K562 (cell line): ENCODE results near the gene EEF1A1. TPM values are rescaled to one million over a fixed set of nuclear protein-coding genes. Genes with fewer than 3 reads are reported as not detected.
A peak's percentile ranks its signal among the peaks of the same experiment; 100 is the strongest.

ENCODE experiments used
- KLF16 ChIP-seq: IDR thresholded peaks from 2 replicates; pipeline ENCODE4 v1.6.1; 2016; ENCODE audit warnings: antibody characterized with exemption
- MCM2 ChIP-seq: fragments of 450-650 bp; IDR thresholded peaks from 2 replicates; pipeline ENCODE4 v1.6.1; 2017; ENCODE audit warnings: low read depth, mild to moderate bottlenecking
- MTA2 ChIP-seq: fragments of 450-650 bp; IDR thresholded peaks from 2 replicates; pipeline ENCODE4 v1.6.1; 2016; ENCODE audit warnings: low read depth
- NRF1 ChIP-seq, 2 experiments: fragments of 450-650 bp; IDR thresholded peaks in 1 of 2; conservative IDR thresholded peaks in 1 of 2; 2 replicates each; pipeline ENCODE4 v1.6.1; 2014; ENCODE audit warnings: mild to moderate bottlenecking in 2 of 2
- NUFIP1 ChIP-seq: fragments of 450-650 bp; IDR thresholded peaks from 2 replicates; pipeline ENCODE4 v1.6.1; 2018; ENCODE audit not compliant: partially characterized antibody
- PCBP1 ChIP-seq: fragments of 200-400 bp; formaldehyde crosslinking; IDR thresholded peaks from 2 replicates; pipeline ENCODE4 v1.6.1; 2018; ENCODE audit warnings: mild to moderate bottlenecking, low read depth, low read length; ENCODE audit not compliant: poor library complexity, severe bottlenecking
- RBM39 ChIP-seq: fragments of 200-400 bp; formaldehyde crosslinking; optimal IDR thresholded peaks from 2 replicates; pipeline ENCODE3; 2018; ENCODE audit warnings: low read depth, low read length
- TAL1 ChIP-seq: fragments of 450-650 bp; IDR thresholded peaks from 2 replicates; pipeline ENCODE4 v1.6.1; 2016; ENCODE audit warnings: mild to moderate bottlenecking
- TEAD4 ChIP-seq, 2 experiments: sonication (generic) in 1 of 2; formaldehyde crosslinking in 1 of 2; IDR thresholded peaks; 2 replicates each; pipeline versions ENCODE4 v1.6.1 to v1.8.0; 2012 to 2022; ENCODE audit warnings: borderline replicate concordance in 1 of 2, inconsistent platforms in 1 of 2, low read length in 1 of 2, mild to moderate bottlenecking in 1 of 2, missing genetic modification reagents in 1 of 2
- TRIM28 ChIP-seq: fragments of 450-650 bp; IDR thresholded peaks from 2 replicates; pipeline ENCODE4 v1.6.1; 2017
- XRCC5 ChIP-seq: fragments of 200-400 bp; formaldehyde crosslinking; IDR thresholded peaks from 2 replicates; pipeline ENCODE4 v1.6.1; 2017; ENCODE audit warnings: low read depth, mild to moderate bottlenecking, low read length
- ZNF184 ChIP-seq: sonication (generic); formaldehyde crosslinking; IDR thresholded peaks from 2 replicates; pipeline ENCODE4 v1.5.0; 2020; ENCODE audit warnings: missing genetic modification reagents
- ZNF354B ChIP-seq: fragments of 250-450 bp; sonication (Bioruptor Pico); IDR thresholded peaks from 2 replicates; pipeline ENCODE4 v1.4.0; 2020
- polyA plus RNA-seq, 8 experiments: library from polyadenylated mRNA; depleted of rRNA in 4 of 8; stranded (reverse) in 5 of 8; unstranded in 3 of 8; fragments of >200 nt; fragmentation: Nextera tagmentation in 2 of 8; fragmentation: Illumina TruSeq in 1 of 8; extraction: Ambion mirVana in 2 of 8; extraction: Trizol in 1 of 8; gene quantifications; 2 replicates each; pipeline versions ENCODE4 v1.2.1 to v1.2.3, GENCODE V29; 2011 to 2014; ENCODE audit warnings: inconsistent platforms in 1 of 8, missing spikeins in 1 of 8
- total RNA-seq, 7 experiments: library from RNA; depleted of rRNA in 6 of 7; stranded (reverse); fragments of >200 nt in 6 of 7; fragmentation: Illumina TruSeq in 2 of 7; extraction: Trizol in 2 of 7; gene quantifications; 2 replicates each; pipeline versions ENCODE4 v1.2.1 to v1.2.3, GENCODE V29; 2011 to 2021; ENCODE audit warnings: low replicate concordance in 1 of 7
- TF ChIP-seq, protein P1 (sequence below): sonication (generic); formaldehyde crosslinking; IDR thresholded peaks from 2 replicates; pipeline ENCODE4 v1.8.0; 2023; ENCODE audit warnings: mild to moderate bottlenecking, missing genetic modification reagents
- TF ChIP-seq, protein P2 (sequence below): sonication (generic); formaldehyde crosslinking; IDR thresholded peaks from 2 replicates; pipeline ENCODE4 v1.8.0; 2022; ENCODE audit warnings: mild to moderate bottlenecking, missing genetic modification reagents
- TF ChIP-seq, protein P3 (sequence below): fragments of 250-450 bp; sonication (Bioruptor Pico); IDR thresholded peaks from 2 replicates; pipeline ENCODE4 v1.5.0; 2022; ENCODE audit warnings: mild to moderate bottlenecking
- TF ChIP-seq, protein P4 (sequence below): sonication (generic); IDR thresholded peaks from 2 replicates; pipeline ENCODE4 v1.6.1; 2016
- TF ChIP-seq, protein P5 (sequence below): fragments of 450-650 bp; IDR thresholded peaks from 2 replicates; pipeline ENCODE4 v1.6.1; 2016; ENCODE audit warnings: low read depth, mild to moderate bottlenecking, moderate library complexity

The EEF1A1 gene
- total and polyA plus RNA-seq, 9 of the 15 experiments (the other 6 are each of a cell fraction or from before 2014, with no cell fraction given) = 6,453 to 17,323 (median 11,082) TPM

DNA sequence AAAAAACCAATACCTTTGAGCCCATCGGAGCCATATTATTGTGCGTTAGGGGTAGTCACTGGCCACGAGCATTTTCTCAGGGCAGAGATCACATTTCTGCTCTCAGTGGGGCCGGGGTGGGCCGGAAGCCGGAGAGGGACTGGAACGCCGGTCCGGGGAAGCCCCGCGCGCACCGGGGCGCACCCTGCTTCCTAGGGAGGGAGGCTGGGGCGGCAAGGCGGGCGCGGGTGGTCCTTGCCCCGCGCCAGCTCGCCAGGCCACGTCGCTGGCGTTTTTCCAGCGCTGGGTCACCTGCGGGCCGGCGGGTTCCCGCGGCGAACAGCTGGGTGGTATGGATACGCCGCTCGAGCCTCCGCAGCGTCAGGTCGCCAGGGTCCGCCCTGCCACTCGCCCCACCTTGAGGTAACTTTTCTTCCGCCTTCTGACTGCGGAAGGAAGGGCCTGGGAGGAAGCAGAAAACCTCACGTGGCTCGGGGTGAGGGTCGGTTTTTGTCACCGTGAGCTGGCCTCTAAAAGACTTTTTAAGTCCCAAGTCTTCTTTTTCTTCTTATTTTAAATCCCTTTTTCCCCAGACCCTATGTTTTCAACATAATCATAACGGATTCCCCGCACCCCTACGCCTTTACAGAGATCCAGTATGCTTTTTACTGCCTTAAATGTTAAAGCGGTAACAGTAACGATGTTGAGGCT is 2.7 kb upstream of the EEF1A1 start (continued):
- TF ChIP-seq, protein P1, sequence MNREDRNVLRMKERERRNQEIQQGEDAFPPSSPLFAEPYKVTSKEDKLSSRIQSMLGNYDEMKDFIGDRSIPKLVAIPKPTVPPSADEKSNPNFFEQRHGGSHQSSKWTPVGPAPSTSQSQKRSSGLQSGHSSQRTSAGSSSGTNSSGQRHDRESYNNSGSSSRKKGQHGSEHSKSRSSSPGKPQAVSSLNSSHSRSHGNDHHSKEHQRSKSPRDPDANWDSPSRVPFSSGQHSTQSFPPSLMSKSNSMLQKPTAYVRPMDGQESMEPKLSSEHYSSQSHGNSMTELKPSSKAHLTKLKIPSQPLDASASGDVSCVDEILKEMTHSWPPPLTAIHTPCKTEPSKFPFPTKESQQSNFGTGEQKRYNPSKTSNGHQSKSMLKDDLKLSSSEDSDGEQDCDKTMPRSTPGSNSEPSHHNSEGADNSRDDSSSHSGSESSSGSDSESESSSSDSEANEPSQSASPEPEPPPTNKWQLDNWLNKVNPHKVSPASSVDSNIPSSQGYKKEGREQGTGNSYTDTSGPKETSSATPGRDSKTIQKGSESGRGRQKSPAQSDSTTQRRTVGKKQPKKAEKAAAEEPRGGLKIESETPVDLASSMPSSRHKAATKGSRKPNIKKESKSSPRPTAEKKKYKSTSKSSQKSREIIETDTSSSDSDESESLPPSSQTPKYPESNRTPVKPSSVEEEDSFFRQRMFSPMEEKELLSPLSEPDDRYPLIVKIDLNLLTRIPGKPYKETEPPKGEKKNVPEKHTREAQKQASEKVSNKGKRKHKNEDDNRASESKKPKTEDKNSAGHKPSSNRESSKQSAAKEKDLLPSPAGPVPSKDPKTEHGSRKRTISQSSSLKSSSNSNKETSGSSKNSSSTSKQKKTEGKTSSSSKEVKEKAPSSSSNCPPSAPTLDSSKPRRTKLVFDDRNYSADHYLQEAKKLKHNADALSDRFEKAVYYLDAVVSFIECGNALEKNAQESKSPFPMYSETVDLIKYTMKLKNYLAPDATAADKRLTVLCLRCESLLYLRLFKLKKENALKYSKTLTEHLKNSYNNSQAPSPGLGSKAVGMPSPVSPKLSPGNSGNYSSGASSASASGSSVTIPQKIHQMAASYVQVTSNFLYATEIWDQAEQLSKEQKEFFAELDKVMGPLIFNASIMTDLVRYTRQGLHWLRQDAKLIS = 0 out of 2 replicates have a peak, but pooled peaks have one; percentile 50
- TF ChIP-seq KLF16 (no peak), PCBP1 (peak; percentile 86), XRCC5 (0 out of 2 replicates have a peak, but pooled peaks have one; percentile 71), MCM2 (no peak), NRF1 (conservative IDR thresholded peaks at IDR 0.05 in 1 of 2, IDR thresholded peaks at IDR 0.05 in 1 of 2) (peak; percentile 56 to 64; a peak in 3 of 4 replicates), TEAD4 (IDR thresholded peaks at IDR 0.05; ENCODE audit: low read length) (0 out of 2 replicates have a peak, but pooled peaks have one; percentile 17), TEAD4 (CRISPR knock-in tag; IDR thresholded peaks at IDR 0.05; ENCODE audit: borderline replicate concordance) (no peak; the same call in 1 of the 2 replicates), ZNF354B (CRISPR knock-in tag) (no peak), MTA2 (no peak), ZNF184 (CRISPR knock-in tag) (no peak), NUFIP1 (no peak), RBM39 (no peak), TAL1 (no peak), TRIM28 (no peak)
- TF ChIP-seq, protein P2, sequence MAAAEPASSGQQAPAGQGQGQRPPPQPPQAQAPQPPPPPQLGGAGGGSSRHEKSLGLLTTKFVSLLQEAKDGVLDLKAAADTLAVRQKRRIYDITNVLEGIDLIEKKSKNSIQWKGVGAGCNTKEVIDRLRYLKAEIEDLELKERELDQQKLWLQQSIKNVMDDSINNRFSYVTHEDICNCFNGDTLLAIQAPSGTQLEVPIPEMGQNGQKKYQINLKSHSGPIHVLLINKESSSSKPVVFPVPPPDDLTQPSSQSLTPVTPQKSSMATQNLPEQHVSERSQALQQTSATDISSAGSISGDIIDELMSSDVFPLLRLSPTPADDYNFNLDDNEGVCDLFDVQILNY = no peak
- TF ChIP-seq, protein P3, sequence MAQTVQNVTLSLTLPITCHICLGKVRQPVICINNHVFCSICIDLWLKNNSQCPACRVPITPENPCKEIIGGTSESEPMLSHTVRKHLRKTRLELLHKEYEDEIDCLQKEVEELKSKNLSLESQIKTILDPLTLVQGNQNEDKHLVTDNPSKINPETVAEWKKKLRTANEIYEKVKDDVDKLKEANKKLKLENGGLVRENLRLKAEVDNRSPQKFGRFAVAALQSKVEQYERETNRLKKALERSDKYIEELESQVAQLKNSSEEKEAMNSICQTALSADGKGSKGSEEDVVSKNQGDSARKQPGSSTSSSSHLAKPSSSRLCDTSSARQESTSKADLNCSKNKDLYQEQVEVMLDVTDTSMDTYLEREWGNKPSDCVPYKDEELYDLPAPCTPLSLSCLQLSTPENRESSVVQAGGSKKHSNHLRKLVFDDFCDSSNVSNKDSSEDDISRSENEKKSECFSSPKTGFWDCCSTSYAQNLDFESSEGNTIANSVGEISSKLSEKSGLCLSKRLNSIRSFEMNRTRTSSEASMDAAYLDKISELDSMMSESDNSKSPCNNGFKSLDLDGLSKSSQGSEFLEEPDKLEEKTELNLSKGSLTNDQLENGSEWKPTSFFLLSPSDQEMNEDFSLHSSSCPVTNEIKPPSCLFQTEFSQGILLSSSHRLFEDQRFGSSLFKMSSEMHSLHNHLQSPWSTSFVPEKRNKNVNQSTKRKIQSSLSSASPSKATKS = no peak
- TF ChIP-seq, protein P4, sequence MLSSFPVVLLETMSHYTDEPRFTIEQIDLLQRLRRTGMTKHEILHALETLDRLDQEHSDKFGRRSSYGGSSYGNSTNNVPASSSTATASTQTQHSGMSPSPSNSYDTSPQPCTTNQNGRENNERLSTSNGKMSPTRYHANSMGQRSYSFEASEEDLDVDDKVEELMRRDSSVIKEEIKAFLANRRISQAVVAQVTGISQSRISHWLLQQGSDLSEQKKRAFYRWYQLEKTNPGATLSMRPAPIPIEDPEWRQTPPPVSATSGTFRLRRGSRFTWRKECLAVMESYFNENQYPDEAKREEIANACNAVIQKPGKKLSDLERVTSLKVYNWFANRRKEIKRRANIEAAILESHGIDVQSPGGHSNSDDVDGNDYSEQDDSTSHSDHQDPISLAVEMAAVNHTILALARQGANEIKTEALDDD = no peak
- TF ChIP-seq, protein P5, sequence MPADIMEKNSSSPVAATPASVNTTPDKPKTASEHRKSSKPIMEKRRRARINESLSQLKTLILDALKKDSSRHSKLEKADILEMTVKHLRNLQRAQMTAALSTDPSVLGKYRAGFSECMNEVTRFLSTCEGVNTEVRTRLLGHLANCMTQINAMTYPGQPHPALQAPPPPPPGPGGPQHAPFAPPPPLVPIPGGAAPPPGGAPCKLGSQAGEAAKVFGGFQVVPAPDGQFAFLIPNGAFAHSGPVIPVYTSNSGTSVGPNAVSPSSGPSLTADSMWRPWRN = no peak
